ENCODE data around the gene SOX12.

The SOX12 gene

DNA sequence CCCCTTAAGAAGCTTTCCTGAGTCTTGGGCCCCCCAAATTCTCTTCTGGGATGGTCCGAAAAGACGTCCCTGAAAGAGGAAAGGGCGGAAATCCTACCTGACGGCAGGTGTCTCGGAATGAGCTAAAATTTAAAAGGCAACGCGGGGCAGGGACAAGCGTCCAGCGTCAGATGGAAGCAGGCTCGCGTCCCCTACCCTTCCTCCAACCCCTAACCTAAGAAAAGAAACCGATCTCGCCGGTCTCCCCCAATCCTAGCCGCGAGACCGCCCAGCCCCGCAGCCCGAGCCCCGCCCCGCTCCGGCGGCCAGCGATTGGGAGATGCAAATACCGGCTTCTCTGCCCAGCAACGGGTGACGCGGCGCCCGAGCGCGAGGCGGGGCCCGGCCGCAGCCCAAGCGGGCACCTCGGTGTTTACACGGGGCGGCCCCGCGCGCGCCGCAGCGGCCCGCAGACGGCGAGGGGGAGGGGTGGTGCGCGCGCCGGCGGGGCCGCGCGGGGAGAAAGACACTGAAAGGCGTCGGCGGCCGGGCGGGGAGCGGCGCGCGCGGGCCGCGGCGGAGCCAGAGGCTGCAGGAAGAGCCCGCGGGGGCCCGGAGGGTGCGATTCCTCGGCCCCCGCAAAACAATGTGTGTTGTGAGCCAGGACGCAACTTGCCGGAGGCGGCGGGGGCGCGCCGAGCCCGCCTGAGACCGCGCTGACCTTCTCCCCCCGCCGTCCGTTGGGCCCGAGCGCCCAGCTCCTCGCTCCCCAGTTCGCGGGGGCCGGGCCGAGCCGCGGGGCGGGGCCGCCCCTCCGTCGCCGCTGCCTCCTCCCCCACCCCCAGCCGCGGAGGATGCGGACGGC is at the start of gene SOX12:
TSS of gene SOX12 (plus strand) at position 508 of the 844 bp plus-strand sequence. CDS start 373 bp downstream, outside the sequence.
- DNase-seq (ENCODE audit: low read depth) = peak; percentile 97
- H3K4me3 ChIP-seq (ENCODE audit: low read depth, low read length) = peak within 1 kb of the TSS; percentile 85
- no peak for TF ChIP-seq CTCF (IDR thresholded peaks at IDR 0.05; ENCODE audit: insufficient read depth, low read depth, low read length, missing control alignments)

- no peak for TF ChIP-seq CTCF (IDR thresholded peaks at IDR 0.05; ENCODE audit: insufficient read depth, low read depth, low read length, missing control alignments)
- no peak for DNase-seq (ENCODE audit: low read depth)
- H3K4me3 ChIP-seq (ENCODE audit: low read depth, low read length) = no peak overlapping the region
Measured at GRCh38 chr20:275791-276190, 49.6 kb upstream of the SOX12 start.

GRCh38 chr20:276620-277495 is 48.5 kb upstream of the SOX12 start:
- no peak for DNase-seq (ENCODE audit: low read depth)
- no peak for TF ChIP-seq CTCF (IDR thresholded peaks at IDR 0.05; ENCODE audit: insufficient read depth, low read depth, low read length, missing control alignments)
- H3K4me3 ChIP-seq (ENCODE audit: low read depth, low read length) = no peak overlapping the region

DNA sequence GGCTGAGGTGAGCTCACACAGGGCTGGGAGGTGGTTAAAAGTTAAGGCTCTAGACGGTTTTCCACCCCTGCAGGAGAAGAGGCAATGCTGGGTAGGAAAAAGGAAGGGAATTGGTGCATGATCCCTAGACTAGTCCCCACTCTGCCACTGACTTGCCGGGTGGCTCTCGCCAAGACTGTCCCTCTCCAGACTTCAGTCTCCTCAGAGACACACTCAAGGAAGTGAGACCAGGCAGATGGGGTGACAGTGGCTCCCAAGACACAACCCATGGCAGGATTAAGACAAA is 47.9 kb upstream of the SOX12 start:
- TF ChIP-seq CTCF (IDR thresholded peaks at IDR 0.05; ENCODE audit: insufficient read depth, low read depth, low read length, missing control alignments) = no peak
- no peak for DNase-seq (ENCODE audit: low read depth)
- H3K4me3 ChIP-seq (ENCODE audit: low read depth, low read length) = no peak overlapping the region

GRCh38 chr20:278181-278580 is 47.2 kb upstream of the SOX12 start:
- TF ChIP-seq CTCF (IDR thresholded peaks at IDR 0.05; ENCODE audit: insufficient read depth, low read depth, low read length, missing control alignments) = no peak
- DNase-seq (ENCODE audit: low read depth) = no peak
- H3K4me3 ChIP-seq (ENCODE audit: low read depth, low read length) = no peak overlapping the region

DNA sequence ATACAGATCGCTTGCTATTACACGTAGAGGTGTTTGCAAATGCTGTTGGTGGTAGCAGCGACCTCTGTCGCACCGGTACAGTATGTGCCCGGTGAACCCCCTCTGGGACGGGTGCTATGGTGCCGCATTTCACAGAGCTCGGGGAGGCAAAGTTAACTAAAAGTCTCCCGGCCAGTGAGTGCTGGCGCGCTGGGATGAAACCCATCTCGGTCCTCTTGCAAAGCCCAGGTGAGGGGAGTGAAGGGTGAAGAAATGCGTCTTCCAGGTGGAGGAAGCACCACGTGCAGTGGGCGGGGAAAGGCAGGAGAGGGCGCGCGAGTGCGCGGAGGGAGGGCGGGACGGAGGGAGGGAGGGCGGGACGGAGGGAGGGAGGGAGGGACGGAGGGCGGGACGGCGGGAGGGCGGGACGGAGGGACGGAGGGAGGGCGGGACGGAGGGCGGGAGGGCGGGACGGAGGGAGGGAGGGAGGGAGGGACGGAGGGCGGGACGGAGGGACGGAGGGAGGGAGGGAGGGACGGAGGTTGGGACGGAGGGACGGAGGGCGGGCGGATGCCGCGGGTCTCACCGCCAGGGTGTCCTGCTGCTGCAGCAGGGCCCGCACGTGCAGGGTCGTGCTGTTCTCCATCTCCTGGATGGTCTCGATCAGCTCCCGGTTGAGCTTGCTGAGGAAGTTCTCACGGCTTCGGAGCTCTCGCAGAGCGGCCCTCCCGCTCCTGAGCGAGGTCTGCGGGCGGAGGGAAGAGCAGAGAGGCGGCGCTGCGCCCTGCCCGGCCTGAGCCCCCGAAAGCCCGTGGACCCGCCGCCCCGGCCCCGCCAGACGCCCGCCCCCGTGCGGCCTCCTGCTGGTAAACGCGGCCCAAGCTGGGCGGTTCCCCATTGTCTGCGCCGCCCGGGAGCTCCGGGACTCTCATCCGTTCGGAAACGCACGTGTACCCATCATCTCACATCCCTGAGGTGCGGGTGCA is 46.5 kb upstream of the SOX12 start:
- no peak for TF ChIP-seq CTCF (IDR thresholded peaks at IDR 0.05; ENCODE audit: insufficient read depth, low read depth, low read length, missing control alignments)
- no peak overlapping the region for H3K4me3 ChIP-seq (ENCODE audit: low read depth, low read length)
- no peak for DNase-seq (ENCODE audit: low read depth)
